HG03457 (cell line): ENCODE results near the gene BMPER.

Source experiments
- ATAC-seq: cut with Tn5 transposase; IDR thresholded peaks from one replicate; pipeline ENCODE4 v1.9.1; 2021; ENCODE audit warnings: moderate number of reproducible peaks; ENCODE audit not compliant: unreplicated experiment

BMPER gene

DNA sequence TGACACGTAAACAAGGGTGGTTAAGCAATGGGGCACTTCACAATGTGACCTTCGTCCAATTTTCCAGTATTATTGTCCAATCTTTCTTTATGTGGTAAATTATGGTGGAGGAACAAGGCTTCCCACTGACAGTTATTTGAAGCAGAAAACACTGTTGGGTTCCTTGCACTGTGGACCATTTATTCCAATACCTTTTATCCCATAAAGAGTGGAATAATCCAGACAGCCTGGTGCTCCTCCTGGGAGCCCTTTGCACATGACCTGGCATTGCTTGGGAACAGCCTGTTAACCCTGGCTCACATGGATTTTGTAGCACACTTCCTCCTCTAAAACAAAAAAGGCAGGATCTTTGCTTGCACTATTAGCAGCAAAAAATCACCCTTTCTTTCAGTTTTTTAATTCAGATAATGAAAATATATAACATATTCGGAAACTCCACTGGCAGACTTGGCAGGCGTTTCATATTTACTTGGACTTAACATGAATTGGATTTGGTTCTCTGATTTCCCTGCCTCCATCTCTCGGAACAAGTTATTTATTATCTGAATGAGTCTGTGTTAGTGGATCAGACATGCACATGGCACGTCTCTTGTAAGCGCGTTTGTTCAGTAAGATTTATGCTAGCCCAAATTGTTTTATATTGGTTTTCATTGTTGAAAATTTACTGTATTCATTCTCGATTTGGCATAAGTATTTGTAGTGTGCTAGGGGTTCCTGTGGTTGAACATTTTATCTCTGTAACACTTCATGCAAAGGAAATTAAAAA lies 59.3 kb downstream of the BMPER start:
- no peak for ATAC-seq

DNA sequence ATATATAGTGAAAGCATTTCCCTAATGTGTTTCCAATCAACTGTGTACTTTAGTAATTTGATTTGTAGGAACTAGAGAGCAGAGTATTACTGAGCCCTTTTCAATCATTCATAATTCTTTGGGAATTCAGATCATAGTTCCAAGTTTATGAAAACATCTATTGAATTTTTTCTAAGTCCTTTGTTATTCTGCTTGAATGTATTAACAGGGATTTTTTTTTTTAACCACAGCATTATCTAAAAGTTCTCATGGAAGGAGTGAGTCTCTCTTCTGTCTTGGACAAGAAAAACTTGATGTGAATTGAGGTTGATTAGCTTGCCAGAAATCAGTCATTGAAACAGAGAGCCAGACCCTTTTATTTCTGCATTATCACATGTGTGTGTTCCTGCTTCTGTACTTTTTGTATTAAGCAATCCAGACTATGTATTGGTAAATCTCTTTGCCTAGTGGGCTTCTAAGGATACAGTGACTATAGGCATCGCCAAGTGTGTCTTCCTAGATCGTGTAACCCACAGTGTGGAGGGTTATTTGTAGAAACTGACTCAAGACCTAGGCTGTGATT lies 59.9 kb downstream of the BMPER start:
- no peak for ATAC-seq

DNA sequence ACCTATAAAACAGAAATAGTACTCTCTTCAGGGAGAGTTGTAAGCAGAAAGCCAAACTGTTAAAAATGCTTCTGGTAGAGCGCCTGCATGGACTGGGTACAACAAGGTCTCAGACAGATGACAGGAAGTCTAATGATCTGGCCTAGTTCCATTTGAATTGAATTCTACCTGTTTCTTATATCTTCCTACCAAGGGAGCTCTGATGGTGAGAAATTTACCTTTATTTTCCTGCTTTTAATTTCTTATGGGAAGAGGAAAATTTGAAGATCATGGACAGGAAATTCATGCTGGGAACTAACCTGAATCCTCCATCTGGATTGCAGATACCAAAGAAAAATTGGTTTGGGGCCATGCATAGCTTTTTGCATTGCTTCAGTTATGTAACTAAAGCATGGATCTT lies 63.3 kb downstream of the BMPER start:
- ATAC-seq, result no peak

DNA sequence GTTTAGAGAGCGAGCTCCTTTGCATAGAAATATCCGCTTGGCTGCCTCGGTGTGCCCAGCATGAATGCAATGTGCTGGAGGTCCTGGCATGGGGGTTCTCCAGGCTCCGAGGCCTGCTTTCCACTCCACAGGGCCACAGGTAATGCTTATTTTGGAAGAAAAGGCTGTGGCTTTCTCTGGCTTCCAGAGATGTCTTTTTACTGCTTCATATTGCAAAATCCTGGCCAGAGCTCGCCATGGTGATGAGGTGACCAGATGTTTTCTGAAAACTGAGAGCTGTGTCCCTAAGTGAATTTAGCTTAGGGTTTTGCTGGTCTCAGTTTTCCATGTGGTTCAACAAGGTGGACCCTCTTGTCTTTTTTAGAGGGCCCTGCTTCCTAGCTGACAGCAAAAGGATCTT lies 65.2 kb downstream of the BMPER start:
- ATAC-seq, result no peak

DNA sequence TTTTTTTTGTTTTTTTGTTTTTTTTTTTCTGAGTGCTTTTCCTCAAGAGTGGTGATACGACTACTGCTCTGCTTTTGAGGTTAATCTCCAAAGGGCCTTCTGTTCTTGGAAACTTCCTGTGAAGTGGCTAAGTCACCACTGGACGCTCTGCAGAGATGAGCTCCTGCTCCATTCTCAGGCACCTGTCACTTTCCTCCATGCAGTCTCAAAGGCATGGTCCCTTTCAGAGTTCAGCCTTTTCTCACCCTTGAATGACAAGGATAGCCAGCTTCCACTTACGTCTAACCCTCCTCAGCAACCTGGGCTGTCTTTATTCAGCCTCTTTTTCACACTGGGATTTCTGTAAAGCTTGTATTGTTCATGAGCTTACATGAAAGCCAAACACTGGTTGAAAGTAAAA lies 65.8 kb downstream of the BMPER start:
- ATAC-seq, result no peak

DNA sequence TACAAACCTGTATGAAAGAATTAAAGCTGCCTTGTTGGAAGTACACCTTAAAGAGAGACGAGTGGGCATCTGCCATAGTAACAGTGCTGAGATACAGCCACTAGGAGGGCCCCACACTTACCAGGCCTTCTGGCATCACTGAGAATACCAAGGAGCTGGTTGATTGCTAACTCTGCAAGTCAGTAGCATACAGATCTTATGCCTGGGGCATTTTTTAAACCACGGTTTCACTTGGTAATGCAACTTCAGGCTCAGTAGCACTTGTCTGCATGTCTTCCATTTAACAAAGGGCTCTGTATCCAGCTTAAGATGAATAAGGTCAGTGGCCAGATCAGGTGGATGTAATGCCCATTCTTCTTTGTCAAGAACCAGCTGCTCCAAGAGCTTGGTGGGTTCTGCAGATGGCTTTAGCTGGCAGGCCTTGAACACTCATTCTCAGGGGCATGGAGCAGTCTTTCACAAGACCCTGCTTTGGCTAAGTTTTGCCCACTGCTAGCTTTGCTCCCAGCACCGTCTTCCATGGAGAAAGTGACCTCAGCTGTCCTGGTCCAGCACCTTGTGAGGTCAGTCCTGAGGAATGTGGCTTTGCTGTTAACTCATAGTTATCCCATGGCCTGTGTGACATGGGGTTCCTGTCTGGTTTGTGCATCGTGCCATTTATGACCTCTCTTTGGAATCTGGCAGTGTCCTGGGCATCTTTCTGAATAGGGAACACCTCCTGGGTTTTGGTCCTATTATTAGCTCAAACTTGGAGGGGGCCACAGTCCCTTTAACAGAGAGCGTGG lies 68.1 kb downstream of the BMPER start:
- ATAC-seq, result no peak

DNA sequence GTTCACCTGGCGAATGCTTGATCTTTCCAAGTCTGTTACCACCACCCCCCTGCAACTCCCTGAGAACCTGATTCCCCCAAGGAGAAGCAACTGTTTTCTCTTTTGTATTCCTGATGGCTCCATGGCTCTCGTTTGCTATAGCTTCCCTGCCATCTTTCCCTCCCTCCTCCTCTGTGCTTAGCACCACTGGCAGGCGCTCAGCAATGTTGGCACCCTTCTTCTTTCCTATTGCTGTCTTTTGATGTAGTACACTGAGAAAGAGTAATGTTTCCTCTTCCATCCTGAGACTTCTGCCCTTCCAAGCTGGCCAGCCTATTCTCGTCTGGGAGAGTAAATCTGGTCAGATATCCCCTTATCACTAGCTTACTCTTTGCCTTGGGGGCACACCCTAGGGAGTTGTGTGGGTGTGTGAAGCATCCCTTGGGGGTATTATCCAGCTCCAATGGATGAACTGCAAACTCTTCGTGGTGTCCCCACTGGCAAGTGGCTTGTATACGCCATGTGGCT lies 74.0 kb downstream of the BMPER start:
- no peak for ATAC-seq

DNA sequence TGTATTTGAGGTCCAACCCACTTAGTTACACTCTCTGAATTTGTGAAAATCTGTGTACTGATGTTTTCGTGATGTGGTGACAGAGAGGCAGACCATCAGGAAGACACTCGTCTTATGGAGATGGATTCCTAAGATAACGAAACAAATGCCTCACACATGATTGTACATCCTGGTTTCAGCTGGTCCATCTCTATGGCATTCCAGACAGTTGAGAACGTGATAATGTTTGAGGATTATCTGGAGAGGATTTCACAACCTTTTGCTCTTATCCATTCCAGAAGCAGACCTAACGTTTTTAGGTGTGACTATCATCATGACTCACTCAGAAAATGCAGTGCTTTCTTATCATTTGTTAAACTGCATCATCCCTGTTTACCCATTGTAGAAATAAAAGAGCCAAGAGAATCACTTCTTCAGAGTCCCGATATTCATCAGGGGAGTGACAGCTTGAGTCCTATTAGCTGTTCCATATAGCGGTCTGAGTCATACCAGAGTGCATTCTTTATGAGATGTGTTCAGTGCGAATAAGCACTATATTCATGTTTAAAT lies 74.5 kb downstream of the BMPER start:
- no peak for ATAC-seq

DNA sequence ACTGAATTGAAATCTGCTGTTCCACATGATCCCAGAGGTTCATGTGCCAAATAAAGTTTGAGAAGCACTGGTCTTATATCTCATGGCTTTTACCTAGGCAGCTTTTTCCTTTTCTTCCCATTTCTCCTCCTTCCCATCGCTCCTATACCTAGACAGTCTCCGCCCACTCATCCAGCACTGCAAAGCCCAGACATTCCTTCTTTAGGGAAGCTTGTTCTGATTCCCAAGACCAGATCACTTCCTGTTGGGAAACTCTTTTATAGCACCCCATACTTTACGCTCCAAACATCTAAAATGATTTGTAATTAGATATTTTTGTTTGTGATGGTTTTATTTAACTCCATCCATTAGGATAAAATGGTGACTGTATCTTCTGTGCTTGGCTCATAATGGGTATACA lies 75.9 kb downstream of the BMPER start:
- ATAC-seq, result no peak

DNA sequence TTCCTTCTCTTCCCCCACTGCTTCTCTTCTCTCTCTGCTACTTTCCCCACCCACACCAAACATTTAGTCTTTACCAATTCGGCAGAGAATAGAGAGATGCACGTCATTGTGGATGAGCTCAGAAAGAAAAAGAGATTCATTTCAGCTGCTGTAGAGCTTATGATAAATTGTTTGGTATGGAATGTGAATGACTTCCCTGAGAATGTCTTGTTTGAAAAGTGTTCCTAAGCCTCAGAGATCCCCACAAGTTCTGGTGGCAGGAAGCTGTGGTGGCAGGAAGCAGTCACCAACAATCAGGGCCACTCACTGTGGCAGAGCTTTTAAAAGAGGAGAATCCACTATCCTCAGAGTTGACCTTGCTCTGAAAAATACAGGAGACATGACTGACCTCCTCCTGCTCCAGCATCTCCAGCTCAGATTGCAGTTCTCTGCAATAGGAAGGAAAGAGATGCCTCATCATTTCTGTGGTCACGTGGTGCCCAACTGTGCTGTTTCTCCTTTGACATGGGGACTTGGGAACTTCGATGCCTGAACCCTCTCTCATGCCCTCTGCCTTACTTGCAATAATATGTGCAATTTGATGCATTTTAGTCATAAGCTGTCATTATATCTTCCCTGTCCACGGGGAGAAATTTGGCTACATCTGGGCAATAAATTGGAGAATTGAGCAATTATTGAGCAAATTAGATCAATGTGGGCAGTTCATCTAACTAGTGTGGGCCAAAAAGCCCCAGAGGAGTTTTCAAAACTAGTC lies 76.5 kb downstream of the BMPER start:
- no peak for ATAC-seq

DNA sequence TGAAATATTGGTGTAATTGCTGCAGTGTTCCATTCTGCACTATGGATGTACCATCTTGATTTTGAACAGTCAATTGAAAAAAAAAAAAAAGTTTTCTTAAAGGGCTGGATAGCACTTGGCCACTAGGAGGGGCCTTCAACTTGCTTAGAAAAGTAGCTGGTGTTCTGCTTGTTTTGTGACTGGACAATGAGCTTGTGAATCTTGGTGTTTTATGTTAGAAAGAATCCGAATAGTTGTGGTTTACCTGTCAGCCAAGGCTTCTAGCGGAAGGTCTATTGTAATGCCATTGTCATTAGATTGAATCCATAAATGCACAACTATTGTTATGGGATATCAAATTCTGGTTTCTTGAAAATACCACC lies 77.1 kb downstream of the BMPER start:
- no peak for ATAC-seq

DNA sequence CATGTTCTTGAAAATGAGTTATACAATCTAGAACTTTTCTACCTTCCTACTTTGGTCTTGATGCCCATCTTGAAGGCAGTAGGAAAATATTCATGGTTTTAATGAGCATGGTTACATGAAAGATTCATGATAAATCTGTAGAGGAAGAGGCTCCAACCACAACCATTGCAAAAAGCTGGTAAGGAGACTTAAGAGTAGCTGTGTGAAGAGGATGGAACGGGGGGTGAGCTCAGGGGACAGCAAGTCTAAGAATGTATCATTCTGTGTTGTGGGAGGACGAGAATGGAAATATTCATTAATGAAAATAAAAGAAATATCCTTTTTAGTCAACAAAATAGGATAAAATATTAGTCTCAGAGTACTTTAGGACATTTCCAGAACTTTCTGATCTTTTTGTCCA lies 81.1 kb downstream of the BMPER start:
- no peak for ATAC-seq

DNA sequence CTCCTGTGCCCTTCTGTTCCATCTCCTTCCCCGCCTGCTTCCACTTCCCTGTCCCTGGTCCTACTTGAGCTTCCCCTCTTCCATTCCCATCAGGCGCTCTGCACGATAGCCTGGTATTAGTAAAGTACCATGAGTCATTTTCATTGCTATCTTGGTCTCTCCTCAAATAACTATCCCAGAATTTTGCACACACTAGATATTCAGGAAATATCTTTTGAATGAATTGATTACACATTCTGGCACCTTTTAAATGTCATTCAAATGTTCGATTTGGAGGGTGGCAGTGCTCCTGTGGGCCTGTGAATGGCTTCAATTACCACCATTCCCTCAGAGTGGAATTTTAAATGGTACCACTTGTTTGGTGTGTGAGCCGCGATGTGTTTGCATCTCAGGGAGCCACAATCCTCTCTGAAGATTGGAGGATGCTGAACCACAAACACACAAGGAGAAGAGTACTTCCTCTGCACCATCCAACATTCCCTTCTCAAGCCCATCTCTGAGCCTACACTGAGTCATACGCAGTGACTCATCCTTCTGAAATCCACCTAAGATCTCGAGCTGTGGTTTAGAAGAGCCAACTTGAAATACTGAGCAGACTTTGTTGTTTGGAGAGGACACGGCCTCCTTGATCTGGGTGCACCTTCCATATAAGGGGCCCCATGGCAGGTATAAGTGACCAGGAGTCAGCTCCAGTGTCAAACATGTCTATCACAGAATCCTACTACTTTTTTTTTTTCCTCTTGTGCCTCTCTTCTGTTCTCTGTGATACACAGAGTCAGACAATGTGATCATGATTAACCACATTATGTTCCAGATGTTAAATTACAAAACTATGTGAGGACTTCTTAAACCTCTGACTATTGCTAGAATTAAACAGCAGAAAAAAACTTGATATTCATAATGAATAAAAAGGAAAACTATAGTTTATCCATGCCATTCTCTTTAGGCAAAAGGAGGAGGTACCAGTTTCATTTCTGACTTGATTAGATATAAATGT lies 81.9 kb downstream of the BMPER start:
- ATAC-seq, result no peak

DNA sequence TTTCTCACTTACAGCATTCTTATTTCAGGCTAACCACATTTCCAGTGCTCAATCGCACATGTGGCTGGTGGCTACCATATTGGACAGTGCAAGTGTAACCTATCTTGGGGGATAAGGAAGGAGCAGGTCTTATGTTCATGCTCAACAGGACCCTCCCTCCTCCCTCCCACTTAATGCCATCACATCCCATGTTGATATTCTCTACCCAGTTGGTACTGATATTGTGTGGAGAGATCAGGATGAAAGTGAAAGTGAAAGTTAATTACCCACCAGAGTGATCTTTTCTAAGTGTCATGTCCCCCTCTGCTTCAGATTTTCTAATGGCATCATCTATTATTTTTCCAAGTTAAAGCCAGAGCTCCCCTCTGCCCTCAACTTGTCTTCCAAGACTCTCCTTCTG lies 91.6 kb downstream of the BMPER start:
- no peak for ATAC-seq

DNA sequence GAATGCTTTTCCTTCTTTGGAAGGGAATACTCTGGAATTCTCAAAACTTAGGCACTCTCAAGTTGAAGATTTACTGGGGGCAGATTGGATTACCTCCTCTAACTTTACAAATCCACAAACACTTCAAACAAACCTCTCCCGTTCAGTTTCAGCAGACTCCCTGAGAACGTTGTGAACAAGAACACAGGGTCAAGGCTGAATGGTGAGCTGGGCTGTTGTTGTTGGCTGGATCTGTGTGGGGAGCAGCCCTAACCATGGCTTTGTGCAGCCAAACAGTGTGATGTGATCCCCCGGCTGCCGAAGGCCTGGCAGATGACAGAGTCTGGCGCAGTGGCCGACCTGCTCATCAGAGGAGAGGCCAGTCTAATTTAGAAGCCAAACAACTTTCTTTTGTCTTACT lies 93.1 kb downstream of the BMPER start:
- ATAC-seq, result no peak

DNA sequence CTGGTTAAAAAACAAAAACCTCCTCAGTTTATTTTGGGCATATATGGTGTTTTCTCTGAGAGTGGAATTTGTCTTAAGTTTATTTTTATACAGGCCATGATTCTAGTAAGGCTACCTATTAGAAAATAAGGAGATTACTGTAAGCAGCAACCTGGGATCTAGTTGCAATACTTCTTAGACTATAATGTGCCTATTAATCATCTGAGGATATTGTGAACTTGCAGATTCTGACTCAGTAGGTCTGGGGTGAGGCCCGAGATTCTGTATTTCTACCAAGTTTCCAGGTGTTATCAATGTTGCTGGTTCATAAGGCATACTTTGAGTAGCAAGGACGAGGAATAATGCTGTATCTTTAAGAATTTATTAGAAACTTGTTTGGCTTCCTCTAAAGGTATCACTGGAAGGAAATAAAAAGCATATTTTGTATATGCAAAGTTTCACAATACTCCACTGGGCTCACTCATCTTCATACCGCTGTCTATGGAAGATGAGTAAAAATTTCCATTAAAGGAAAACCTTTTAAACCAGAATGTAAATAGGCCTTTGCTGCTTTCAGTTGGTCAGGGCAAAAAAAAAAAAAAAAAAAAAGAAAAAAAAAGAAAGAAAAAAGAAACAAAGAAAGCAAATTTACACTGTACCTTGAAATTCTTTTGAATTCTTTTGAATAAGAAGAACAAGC lies 105.8 kb downstream of the BMPER start:
- no peak for ATAC-seq

DNA sequence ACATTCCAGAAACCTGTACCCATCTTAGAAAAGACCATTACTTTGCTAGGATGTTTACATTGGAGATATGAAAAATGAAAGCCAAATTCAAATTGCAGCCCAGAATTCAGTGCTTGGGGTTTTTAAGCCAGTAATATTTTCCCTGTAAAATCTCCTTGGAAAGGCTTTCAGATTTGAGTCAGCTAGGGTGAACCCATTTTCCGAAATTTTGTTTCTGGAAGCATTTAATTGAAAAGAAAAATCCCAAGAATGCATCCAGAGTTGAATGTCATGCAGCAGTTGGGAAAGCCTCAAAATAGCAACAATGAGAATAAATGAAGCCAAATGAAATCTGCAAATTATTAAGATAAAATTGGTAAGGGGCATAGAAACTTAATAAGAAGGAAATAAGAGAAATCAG lies 106.4 kb downstream of the BMPER start:
- no peak for ATAC-seq

DNA sequence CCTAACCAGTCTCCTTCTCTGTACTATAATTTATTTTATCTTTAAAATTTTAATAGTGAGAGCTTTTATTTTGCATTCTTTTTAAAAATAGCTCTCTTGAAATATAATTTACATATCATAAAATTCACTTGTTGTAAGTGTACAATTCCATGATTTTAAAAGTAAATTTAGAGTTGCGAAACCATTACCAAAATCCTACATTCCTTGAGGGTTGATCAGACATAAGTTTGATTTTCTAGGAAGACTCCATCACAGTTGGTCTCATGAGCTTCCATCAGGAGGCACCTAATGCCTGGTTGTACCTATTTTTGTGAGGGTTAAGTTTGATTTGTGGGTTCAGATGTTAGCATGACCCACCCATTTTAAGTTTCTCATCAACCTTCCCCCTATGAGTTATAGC lies 108.1 kb downstream of the BMPER start:
- no peak for ATAC-seq

DNA sequence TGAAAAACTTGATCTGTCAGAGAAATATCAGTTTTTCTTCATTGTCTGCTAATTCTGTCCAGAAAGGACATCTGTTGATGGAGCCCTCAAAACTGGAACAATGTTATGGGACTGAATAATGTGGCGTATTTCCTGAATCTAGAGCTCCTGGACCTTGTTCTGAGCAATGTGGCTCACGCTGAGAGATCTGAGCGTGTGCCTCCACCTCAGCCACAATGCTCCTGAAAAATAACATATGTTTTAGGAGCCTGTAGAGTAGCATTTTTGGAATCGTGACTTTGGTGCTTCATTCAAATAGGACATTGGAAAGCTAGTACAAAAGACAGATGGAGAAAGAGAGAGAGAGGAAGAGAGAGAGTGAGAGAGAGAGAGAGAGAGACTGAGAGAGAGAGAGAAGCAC lies 110.3 kb downstream of the BMPER start:
- ATAC-seq, result no peak
